ENCODE measurements around the gene SIRPB1. TPM values are rescaled to one million over a fixed set of nuclear protein-coding genes. Genes with fewer than 3 reads are reported as not detected.
"Not testable (repeated sequence)": the region's sequence is repeated elsewhere in the genome, so short reads cannot be mapped to it uniquely, and the experiment has no call there.

The SIRPB1 gene
- total RNA-seq, 2 donors from 2014 or later: 0.82 to 1.0 TPM

GRCh38 chr20:1576641-1577040 is 43.2 kb downstream of the SIRPB1 start:
- no peaks in the 10 kb centered on the region for H3K4me1 ChIP-seq
- no peak overlapping the region for H3K27ac ChIP-seq
- H3K9ac ChIP-seq (ENCODE audit: low read depth in 2 of 2, low read length in 2 of 2): no peak overlapping the region
- H3K27me3 ChIP-seq: no peaks in the 10 kb centered on the region
- H3K4me3 ChIP-seq: no peak overlapping the region
- intact Hi-C loops (cut with DNase I): no loop called here
- H3K9me3 ChIP-seq: no peaks in the 10 kb centered on the region
- TF ChIP-seq CTCF (IDR thresholded peaks at IDR 0.05): no peak
- no peaks in the 10 kb centered on the region for H3K36me3 ChIP-seq
- no peak for DNase-seq

DNA sequence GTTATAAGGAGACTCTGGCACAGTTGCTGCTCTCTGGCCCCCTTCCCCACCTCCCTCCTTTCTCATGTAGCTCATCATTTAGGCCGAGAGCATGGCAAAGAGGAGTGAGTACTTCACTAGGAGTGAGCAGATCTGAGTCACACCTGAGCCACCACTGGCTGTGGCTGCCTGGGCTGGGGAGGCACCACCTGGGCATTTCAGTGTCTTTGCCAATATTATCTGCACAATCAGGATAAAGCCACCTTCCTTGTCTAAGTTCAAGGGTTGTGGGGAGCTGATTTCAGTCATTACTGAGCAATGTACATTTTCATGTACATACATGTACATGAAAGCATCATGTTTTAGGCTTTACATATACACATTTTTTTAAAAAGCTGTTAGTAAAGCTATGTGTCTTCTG is 43.8 kb downstream of the SIRPB1 start:
- intact Hi-C loops (cut with DNase I); H3K27me3 ChIP-seq; H3K27ac ChIP-seq; H3K4me3 ChIP-seq; H3K9me3 ChIP-seq; H3K36me3 ChIP-seq; DNase-seq; H3K4me1 ChIP-seq; H3K9ac ChIP-seq (ENCODE audit: low read depth in 2 of 2, low read length in 2 of 2): not testable (repeated sequence)

DNA sequence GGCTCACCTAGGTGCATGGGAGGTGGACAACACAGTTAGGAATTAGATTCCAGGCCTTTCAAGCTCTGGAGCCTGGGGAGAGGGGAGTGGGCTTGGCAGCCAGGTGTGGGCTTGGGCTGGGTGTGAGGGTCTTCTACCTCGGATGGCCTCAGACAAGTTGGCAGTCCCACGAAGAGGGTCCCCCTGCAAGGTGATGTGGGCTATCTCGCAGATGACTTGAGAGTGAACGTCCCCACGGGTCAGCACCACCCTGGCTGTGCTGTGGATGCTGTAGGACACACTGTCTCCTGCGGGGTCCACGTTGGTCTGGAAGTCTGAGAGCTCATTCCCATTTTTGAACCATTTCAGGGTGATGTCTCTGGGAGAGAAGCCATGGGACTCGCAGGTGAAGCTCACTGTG is 48.2 kb downstream of the SIRPB1 start:
- intact Hi-C loops (cut with DNase I); H3K27ac ChIP-seq: not testable (repeated sequence)

More for the DNA sequence above, 48.2 kb downstream of the SIRPB1 start:
- not testable (repeated sequence) for H3K36me3 ChIP-seq; H3K4me3 ChIP-seq; H3K9ac ChIP-seq (ENCODE audit: low read depth in 2 of 2, low read length in 2 of 2); H3K9me3 ChIP-seq; DNase-seq; H3K4me1 ChIP-seq; H3K27me3 ChIP-seq

Other genes with a start within 250 kb of the SIRPB1 start
- 100 to 1,000 TPM; 307 to 310 TPM for gene FKBP1A, start 227.0 kb downstream of the SIRPB1 start, total RNA-seq
- 10 to 100 TPM; 67.4 to 76.0 TPM for gene NSFL1C, start 153.2 kb downstream of the SIRPB1 start, total RNA-seq
- gene SIRPB2, start 128.6 kb downstream of the SIRPB1 start, total RNA-seq: 1 to 10 TPM in 1 of 2 donors, under 1 TPM in 1; 0.74 to 3.0 TPM
- gene SIRPD, start 62.3 kb downstream of the SIRPB1 start, total RNA-seq: not detected
- gene SIRPG, start 37.8 kb upstream of the SIRPB1 start, total RNA-seq: under 1 TPM; 0.61 to 0.69 TPM

Data from colonic mucosa (tissue), 4 donors.